GM18498 (cell line): ENCODE measurements around the gene TBL1Y.
"Not testable (repeated sequence)": the region's sequence is repeated elsewhere in the genome, so short reads cannot be mapped to it uniquely, and the experiment has no call there.

Experiments used
- ATAC-seq: cut with Tn5 transposase; IDR thresholded peaks from one replicate; pipeline ENCODE4 v1.9.1; 2021; ENCODE audit warnings: mild to moderate bottlenecking, moderate library complexity; ENCODE audit not compliant: unreplicated experiment

The TBL1Y gene

GRCh38 chrY:6910372-6911252, at the start of gene TBL1Y:
TBL1Y (plus strand) TSS chrY:6910697; CDS start chrY:7025085, 114,388 bp downstream.
- no peak for ATAC-seq

DNA sequence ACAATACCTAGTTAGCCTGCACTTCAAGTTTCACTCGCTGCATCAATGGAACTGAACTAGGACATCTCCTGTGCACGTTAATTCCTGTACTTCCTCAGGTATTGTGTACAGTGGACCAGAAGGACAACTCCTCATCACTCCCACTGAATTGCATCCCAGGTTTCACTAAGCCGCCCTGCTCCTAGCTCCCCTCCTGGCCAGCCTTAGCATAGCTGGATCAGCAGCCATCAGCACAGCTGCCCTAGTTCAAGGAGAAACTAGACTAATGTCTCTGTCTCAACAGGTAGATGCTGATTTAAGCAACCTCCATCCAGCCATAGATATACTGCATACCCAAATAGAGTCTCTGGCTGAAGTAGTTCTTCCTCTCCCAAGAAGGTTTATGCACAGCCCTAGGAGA, 16.0 kb upstream of the TBL1Y start:
- ATAC-seq = no peak

- no peak for ATAC-seq
Measured at GRCh38 chrY:6895236-6895635, 15.3 kb upstream of the TBL1Y start.

- ATAC-seq = not testable (repeated sequence)
Measured at GRCh38 chrY:6902116-6902515, 8.4 kb upstream of the TBL1Y start.

GRCh38 chrY:6907591-6907990, 2.9 kb upstream of the TBL1Y start:
- no peak for ATAC-seq

DNA sequence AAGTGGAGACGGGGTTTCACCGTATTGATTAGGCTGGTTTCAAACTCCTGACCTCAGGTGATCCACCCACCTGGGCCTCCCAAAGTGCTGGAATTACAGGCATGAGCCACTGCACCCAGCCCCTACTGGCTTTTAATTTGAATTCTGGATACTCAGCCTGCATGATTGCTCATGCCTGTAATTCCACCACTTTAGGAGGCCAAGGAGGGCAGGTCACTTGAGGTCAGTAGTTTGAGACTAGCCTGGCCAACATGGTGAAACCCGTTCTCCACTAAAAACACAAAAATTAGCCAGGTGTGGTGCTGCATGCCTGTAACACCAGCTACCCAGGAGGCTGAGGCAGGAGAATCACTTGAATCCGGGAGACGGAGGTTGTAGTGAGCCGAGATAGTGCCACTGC, 2.5 kb upstream of the TBL1Y start:
- ATAC-seq = not testable (repeated sequence)

- no peak for ATAC-seq
Measured at GRCh38 chrY:6909118-6909521, 1.4 kb upstream of the TBL1Y start.

DNA sequence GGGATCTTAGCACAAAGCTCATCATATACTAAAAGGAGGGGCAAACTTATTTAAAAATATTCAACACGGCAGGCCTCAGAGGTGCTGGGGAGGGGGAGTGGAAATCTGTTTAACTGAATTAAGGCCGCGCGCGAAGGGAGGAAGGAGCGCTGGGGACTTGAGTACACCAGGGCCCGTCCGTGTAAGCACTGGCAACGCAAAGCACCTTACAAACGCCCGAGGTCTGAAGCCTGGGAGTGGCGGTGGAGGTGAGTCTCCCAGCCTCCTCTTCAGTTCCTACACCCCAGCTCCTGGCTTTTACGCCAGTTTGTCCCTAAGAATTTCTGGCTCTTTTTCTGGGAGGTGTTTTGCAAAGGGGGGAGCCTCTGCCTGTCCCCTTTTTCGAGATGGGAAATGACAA, 641 bp upstream of the TBL1Y start:
- ATAC-seq = no peak

- no peak for ATAC-seq
Measured at GRCh38 chrY:6911253-6911881, 870 bp downstream of the TBL1Y start, which contains the start of gene AMELY. AMELY (minus strand) TSS chrY:6911752; CDS start chrY:6872608, 39,144 bp downstream.

DNA sequence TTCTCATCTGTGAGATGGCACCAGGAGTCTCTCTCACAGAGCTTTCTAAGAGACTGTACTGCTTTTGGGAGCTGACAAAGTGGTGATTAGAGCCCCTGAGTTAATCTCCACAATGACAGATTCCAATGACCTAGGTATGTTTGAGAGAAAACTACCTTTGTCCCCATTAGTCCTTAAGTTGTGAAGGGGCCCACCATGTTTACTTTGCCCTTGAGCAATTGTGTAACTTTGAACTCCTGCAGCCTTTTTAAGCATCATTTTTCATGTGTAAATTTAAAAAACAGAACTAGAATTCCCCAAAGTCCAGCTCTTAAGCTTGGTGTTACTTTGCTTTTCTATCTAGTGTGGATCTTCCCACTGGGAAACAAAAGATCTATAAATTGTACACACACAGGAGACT, 2.9 kb downstream of the TBL1Y start:
- ATAC-seq = no peak

DNA sequence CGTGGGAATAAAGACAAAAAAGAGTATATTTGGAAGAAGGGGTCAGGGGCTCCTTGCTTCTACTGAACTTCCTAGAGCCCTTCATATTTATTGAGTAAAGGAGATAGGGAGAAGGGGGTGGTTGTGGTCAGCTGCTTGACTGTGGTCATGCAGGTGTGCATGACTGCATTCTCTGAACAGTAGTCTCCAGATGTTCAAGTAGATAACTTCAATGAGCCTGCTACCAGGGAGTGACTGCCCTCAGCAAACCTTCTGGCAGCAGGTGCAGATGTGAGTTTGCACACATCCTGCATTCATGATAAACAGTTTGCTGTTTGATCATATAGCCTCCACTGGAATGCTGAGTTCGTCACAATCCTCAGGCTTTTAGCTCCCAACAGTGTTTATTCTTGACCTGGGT, 10.6 kb downstream of the TBL1Y start:
- ATAC-seq = no peak

DNA sequence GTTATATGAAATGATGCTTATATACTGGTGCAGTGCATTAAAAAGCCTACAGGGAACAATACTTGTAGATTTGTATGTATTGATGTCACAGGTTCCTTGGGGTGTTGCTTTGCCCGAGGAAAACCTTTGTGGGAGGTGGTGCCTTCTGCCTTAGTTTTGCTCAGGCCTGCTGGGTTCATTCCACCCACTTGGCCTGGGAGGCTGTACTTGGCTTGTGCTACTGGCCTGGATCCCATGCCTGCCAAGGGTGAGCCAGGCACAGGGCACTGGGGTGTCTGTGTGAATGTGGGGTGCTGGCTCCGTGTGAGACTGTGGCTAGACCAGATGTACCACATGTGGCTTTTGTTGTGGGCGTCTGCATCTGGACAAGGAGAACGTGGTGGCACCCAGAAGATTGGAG, 17.8 kb downstream of the TBL1Y start:
- ATAC-seq = no peak

DNA sequence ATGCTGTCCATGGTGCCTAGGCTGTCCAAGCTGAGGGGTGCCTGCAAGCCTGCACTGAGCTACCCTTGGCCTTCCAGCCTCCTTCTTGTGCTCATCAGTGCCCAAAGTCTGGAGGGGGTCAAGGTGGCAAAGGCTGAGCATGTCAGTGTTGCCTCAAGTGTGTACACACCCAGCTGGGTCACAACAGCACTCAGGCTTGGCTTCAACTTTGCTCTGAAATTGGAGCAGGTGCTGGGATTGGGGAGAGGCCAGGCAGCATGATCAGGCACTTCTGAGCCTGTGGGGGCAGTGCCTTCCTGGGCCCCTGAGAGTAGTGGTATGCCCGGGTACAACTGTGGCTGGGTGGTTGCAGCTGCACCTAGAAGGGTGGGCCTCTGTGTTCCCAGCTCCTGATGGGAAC, 18.7 kb downstream of the TBL1Y start:
- no peak for ATAC-seq

GRCh38 chrY:6931779-6932396, 21.4 kb downstream of the TBL1Y start:
- no peak for ATAC-seq

DNA sequence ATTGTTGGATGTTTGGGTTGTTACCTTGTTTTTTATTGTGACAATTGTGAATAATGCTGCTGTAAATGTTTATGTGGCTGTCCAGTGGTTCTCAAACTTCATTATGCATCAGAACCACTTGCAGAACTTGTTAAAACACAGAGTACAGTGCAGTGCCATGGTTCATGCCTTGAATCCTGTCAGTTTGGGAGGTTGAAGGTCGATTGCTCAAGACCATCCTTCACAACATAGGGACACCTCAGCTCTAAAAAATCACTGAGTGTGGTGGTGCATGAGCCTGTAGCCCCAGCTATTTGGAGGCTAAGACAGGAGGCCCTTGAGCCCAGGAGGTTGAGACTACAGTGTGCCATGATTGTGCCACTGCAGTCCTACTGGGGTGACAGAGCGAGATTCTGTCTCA, 25.0 kb downstream of the TBL1Y start:
- no peak for ATAC-seq

DNA sequence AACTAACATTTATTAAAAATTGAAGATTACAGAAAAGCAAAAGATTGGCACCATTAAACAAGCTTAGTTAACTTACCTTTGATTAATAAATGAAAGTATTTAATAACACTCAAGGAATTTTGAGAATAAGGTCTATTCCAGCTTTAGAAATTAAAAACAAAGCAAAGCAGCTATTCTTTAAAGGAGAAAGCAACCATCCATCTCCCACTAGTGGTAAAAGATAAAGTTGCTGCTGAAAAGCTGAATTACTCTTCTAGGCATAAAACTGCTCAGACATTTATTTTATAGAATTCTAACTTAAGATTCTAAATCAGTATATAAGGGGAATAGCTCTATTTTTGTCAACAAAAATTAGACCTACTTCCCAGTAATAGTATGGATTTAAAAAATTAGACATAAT, 37.2 kb downstream of the TBL1Y start:
- ATAC-seq = no peak

- ATAC-seq = no peak
Measured at GRCh38 chrY:6948378-6948777, 37.9 kb downstream of the TBL1Y start.

DNA sequence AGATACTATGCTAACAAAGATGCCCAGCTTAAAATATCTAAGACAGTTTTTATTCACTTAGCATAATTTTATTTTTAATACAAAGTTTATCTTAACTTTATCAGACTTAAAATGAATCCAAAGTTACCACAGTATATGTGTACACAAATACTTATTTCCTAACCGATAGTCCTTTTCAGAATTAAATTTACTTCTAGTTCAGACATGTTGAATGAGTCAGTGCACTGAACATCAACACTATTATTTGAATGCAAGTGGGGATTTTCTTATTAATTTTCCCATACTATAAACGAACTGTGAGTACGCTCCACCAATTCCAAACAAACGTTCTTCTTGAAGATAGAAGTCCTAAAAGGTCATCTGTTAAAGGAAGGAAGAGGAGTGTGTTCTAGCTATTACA, 39.5 kb downstream of the TBL1Y start:
- ATAC-seq = no peak

DNA sequence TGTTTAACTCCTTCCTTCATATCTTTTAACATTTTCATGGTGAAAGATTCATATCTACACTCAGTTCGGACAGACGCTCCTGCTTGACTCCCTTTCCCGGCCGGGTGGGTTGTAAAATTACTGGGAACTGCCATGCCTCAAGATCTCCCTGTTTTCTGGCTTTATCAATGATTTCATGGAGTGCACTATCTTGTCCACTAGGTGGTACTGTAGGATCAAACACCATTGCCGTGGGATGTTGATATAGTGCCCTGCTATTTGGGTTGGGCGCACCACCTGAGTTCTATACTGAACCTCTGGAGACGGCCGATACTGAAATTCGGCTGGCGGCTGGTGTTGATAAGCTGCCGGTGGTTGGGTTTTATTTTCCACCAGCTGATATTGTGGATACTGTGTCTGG, 54.2 kb downstream of the TBL1Y start:
- ATAC-seq = no peak

- no peak for ATAC-seq
Measured at GRCh38 chrY:6966521-6966920, 56.0 kb downstream of the TBL1Y start.

DNA sequence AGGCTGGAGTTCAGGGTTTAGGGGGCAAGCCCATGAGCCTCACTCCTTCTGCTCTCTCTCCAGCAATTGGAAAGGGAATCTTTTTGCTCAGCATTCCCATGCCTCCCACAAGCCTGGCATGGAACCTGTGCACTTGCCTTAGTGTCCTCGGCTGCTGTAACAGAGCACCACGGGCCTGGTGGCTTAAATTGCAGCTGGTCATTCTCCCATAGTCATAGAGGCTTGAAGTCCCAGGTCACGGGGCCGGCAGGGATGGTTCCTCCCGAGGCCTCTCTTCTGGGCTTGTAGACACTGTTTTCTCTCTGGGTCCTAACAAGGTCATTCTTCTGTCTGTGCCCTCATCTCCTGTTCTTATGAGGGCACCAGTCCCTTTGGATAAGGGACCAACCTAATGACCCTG, 57.2 kb downstream of the TBL1Y start:
- ATAC-seq = no peak

GRCh38 chrY:6968191-6968590, 57.7 kb downstream of the TBL1Y start:
- no peak for ATAC-seq
